ENCODE measurements around the gene UPF2. TPM values are rescaled to one million over a fixed set of nuclear protein-coding genes. Genes with fewer than 3 reads are reported as not detected.

Gene UPF2
- total RNA-seq, 1 donor from 2014 or later = 26.4 TPM

DNA sequence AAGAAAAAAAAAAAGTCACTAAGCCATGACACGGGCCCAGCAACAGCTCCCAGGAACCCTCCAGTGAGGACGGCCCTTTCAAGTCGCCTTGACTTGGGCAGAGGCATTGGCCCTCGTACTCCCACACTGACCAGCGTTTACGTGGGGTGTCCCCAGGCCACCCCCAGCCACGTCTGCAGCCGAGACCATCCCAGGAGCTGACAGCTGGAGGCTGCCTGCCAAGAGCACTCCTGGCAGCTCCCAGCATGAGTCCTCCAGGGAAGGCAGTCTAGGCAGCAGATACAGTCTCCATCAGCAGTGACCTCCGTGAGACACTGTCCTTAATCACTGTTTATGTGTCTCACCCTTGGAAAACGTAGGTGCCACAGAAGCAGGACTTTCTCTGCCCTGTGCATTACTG is 133.0 kb downstream of the UPF2 start:
- Mint-ChIP-seq H3K27ac (no peak overlapping the region), H3K27me3 (ENCODE audit: low read depth) (no peaks in the 10 kb centered on the region), H3K36me3 (no peaks in the 10 kb centered on the region), H3K9me3 (no peaks in the 10 kb centered on the region), H3K4me1 (peaks cover 11% of the 10 kb centered on the region), H3K4me3 (no peak overlapping the region)
- no peak for DNase-seq (ENCODE audit: low spot score in 2 of 2, unreplicated experiment in 2 of 2)
- TF ChIP-seq, protein P1, sequence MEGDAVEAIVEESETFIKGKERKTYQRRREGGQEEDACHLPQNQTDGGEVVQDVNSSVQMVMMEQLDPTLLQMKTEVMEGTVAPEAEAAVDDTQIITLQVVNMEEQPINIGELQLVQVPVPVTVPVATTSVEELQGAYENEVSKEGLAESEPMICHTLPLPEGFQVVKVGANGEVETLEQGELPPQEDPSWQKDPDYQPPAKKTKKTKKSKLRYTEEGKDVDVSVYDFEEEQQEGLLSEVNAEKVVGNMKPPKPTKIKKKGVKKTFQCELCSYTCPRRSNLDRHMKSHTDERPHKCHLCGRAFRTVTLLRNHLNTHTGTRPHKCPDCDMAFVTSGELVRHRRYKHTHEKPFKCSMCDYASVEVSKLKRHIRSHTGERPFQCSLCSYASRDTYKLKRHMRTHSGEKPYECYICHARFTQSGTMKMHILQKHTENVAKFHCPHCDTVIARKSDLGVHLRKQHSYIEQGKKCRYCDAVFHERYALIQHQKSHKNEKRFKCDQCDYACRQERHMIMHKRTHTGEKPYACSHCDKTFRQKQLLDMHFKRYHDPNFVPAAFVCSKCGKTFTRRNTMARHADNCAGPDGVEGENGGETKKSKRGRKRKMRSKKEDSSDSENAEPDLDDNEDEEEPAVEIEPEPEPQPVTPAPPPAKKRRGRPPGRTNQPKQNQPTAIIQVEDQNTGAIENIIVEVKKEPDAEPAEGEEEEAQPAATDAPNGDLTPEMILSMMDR (IDR thresholded peaks at IDR 0.05; ENCODE audit: unreplicated experiment) = no peak

- no peaks in the 10 kb centered on the region for H3K27me3 Mint-ChIP-seq (ENCODE audit: low read depth)
- TF ChIP-seq, protein P1 (IDR thresholded peaks at IDR 0.05; ENCODE audit: unreplicated experiment) = no peak
- H3K36me3 Mint-ChIP-seq = no peaks in the 10 kb centered on the region
- no peak overlapping the region for H3K4me3 Mint-ChIP-seq
- H3K27ac Mint-ChIP-seq = no peak overlapping the region
- H3K4me1 Mint-ChIP-seq = peaks cover 11% of the 10 kb centered on the region
- no peak for DNase-seq (ENCODE audit: low spot score in 2 of 2, unreplicated experiment in 2 of 2)
- H3K9me3 Mint-ChIP-seq = no peaks in the 10 kb centered on the region
Measured at GRCh38 chr10:11908991-11909390, 133.6 kb downstream of the UPF2 start.

GRCh38 chr10:11908536-11908935 is 134.1 kb downstream of the UPF2 start:
- H3K4me1 Mint-ChIP-seq = peaks cover 10% of the 10 kb centered on the region
- H3K36me3 Mint-ChIP-seq = no peaks in the 10 kb centered on the region
- DNase-seq (ENCODE audit: low spot score in 2 of 2, unreplicated experiment in 2 of 2) = no peak
- TF ChIP-seq, protein P1 (IDR thresholded peaks at IDR 0.05; ENCODE audit: unreplicated experiment) = no peak
- H3K9me3 Mint-ChIP-seq = no peaks in the 10 kb centered on the region
- H3K4me3 Mint-ChIP-seq = no peak overlapping the region
- H3K27ac Mint-ChIP-seq = no peak overlapping the region
- no peaks in the 10 kb centered on the region for H3K27me3 Mint-ChIP-seq (ENCODE audit: low read depth)

DNA sequence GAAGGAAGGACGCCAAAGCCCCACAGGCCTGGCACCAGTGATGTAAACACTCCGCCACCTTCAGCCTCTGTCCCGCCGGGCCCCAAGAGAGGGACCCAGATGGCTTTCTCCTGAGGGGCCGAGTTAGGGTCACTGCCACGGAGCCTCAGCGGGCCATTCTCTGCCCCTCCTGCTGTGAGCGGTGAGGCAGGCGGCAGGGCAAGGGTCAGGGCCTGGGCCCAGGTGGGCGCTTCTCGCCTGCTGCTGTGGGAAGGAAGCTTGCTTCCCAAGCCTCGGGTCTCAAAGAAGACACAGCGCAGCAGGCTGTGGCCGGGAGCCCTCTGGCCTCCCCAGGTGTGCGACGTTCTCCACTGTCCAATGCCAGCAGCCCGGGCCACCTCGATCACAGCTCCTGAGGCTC is 134.7 kb downstream of the UPF2 start:
- no peak for DNase-seq (ENCODE audit: low spot score in 2 of 2, unreplicated experiment in 2 of 2)
- Mint-ChIP-seq H3K36me3 (no peaks in the 10 kb centered on the region), H3K27ac (no peak overlapping the region), H3K9me3 (no peaks in the 10 kb centered on the region), H3K27me3 (ENCODE audit: low read depth) (no peaks in the 10 kb centered on the region), H3K4me3 (no peak overlapping the region), H3K4me1 (peaks cover 4% of the 10 kb centered on the region)
- TF ChIP-seq, protein P1 (IDR thresholded peaks at IDR 0.05; ENCODE audit: unreplicated experiment) = no peak

DNA sequence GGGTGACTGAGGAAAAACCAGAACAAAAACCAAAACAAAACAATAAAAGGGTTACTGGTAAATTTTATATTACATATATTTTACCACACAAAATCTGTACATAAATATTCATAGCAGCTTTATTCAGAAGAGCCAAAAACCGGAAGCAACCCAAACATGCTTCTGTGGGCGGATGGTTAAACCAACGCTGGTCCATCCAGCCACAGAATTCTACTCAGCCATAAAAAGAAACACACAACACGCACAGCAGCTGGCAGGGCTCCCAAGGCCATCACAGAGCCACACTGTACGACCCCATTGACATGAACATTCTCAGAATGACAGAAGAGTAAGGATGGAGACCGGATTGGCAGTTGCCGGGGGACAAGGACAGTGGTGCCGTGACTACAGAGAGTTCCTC is 135.9 kb downstream of the UPF2 start:
- no peak overlapping the region for H3K27ac Mint-ChIP-seq
- DNase-seq (ENCODE audit: low spot score in 2 of 2, unreplicated experiment in 2 of 2) = no peak
- H3K9me3 Mint-ChIP-seq = no peaks in the 10 kb centered on the region
- TF ChIP-seq, protein P1 (IDR thresholded peaks at IDR 0.05; ENCODE audit: unreplicated experiment) = no peak
- no peaks in the 10 kb centered on the region for H3K36me3 Mint-ChIP-seq
- H3K27me3 Mint-ChIP-seq (ENCODE audit: low read depth) = no peaks in the 10 kb centered on the region
- H3K4me1 Mint-ChIP-seq = peaks cover 6% of the 10 kb centered on the region
- H3K4me3 Mint-ChIP-seq = no peak overlapping the region

- Mint-ChIP-seq H3K4me1 (peaks cover 21% of the 10 kb centered on the region), H3K4me3 (no peak overlapping the region), H3K36me3 (no peaks in the 10 kb centered on the region), H3K9me3 (no peaks in the 10 kb centered on the region), H3K27ac (no peak overlapping the region), H3K27me3 (ENCODE audit: low read depth) (no peaks in the 10 kb centered on the region)
- no peak for DNase-seq (ENCODE audit: low spot score in 2 of 2, unreplicated experiment in 2 of 2)
- TF ChIP-seq, protein P1 (IDR thresholded peaks at IDR 0.05; ENCODE audit: unreplicated experiment) = no peak
Measured at GRCh38 chr10:11902646-11903045, 140.0 kb downstream of the UPF2 start.

Data from mesothelial cell of epicardium (in vitro differentiated cells).